ENCODE measurements around the gene PTCD2.
"Not testable (repeated sequence)": the region's sequence is repeated elsewhere in the genome, so short reads cannot be mapped to it uniquely, and the experiment has no call there.

Gene PTCD2

GRCh38 chr5:72379936-72380335 is 59.8 kb downstream of the PTCD2 start:
- no peak for DNase-seq (ENCODE audit: low read depth)

- no peak for DNase-seq (ENCODE audit: low read depth)
These were observed 60.5 kb downstream of the PTCD2 start for GRCh38 chr5:72380492-72381274.

GRCh38 chr5:72383280-72383679 is 63.1 kb downstream of the PTCD2 start:
- DNase-seq (ENCODE audit: low read depth), result no peak

- DNase-seq (ENCODE audit: low read depth), result no peak
These were observed 63.6 kb downstream of the PTCD2 start for GRCh38 chr5:72383726-72384125.

GRCh38 chr5:72386639-72387038 is 66.5 kb downstream of the PTCD2 start:
- DNase-seq (ENCODE audit: low read depth), result no peak

GRCh38 chr5:72387985-72388384 is 67.8 kb downstream of the PTCD2 start:
- DNase-seq (ENCODE audit: low read depth), result no peak

GRCh38 chr5:72388646-72389045 is 68.5 kb downstream of the PTCD2 start:
- DNase-seq (ENCODE audit: low read depth), result no peak

GRCh38 chr5:72390836-72391235 is 70.7 kb downstream of the PTCD2 start:
- no peak for DNase-seq (ENCODE audit: low read depth)

- no peak for DNase-seq (ENCODE audit: low read depth)
These were observed 72.2 kb downstream of the PTCD2 start for GRCh38 chr5:72392326-72392733.

GRCh38 chr5:72393052-72393451 is 72.9 kb downstream of the PTCD2 start:
- no peak for DNase-seq (ENCODE audit: low read depth)

- DNase-seq (ENCODE audit: low read depth), result no peak
These were observed 74.5 kb downstream of the PTCD2 start for GRCh38 chr5:72394688-72395087.

- DNase-seq (ENCODE audit: low read depth), result no peak
These were observed 77.7 kb downstream of the PTCD2 start for GRCh38 chr5:72397836-72398235.

- DNase-seq (ENCODE audit: low read depth), result no peak
These were observed 80.8 kb downstream of the PTCD2 start for GRCh38 chr5:72400950-72401349.

- no peak for DNase-seq (ENCODE audit: low read depth)
These were observed 82.3 kb downstream of the PTCD2 start for GRCh38 chr5:72402381-72402890.

GRCh38 chr5:72402959-72403628 is 82.9 kb downstream of the PTCD2 start:
- DNase-seq (ENCODE audit: low read depth), result no peak

- DNase-seq (ENCODE audit: low read depth), result not testable (repeated sequence)
These were observed 84.6 kb downstream of the PTCD2 start for GRCh38 chr5:72404771-72405170.

GRCh38 chr5:72407078-72407477 is 86.9 kb downstream of the PTCD2 start:
- DNase-seq (ENCODE audit: low read depth), result no peak

- DNase-seq (ENCODE audit: low read depth), result no peak
These were observed 87.4 kb downstream of the PTCD2 start for GRCh38 chr5:72407541-72407940.

- DNase-seq (ENCODE audit: low read depth), result no peak
These were observed 88.0 kb downstream of the PTCD2 start for GRCh38 chr5:72408127-72408526.

GRCh38 chr5:72408603-72409002 is 88.4 kb downstream of the PTCD2 start:
- no peak for DNase-seq (ENCODE audit: low read depth)

GRCh38 chr5:72410688-72411295 is 90.6 kb downstream of the PTCD2 start:
- DNase-seq (ENCODE audit: low read depth), result no peak

- DNase-seq (ENCODE audit: low read depth), result no peak
These were observed 92.3 kb downstream of the PTCD2 start for GRCh38 chr5:72412283-72413055.
